Transverse colon (tissue), 4 donors: ENCODE measurements around the gene ESYT2. TPM values are rescaled to one million over a fixed set of nuclear protein-coding genes. Genes with fewer than 3 reads are reported as not detected.
A peak's percentile ranks its signal among the peaks of the same experiment; 100 is the strongest.

Experiments used
- DNase-seq: peaks from one replicate; pipeline ENCODE4 v3.0.0-alpha.2; 2019
- H3K27ac ChIP-seq, 4 donors: fragments of 200-600 bp; sonication (generic); 2 replicates each; pipeline ENCODE4 v1.5.1; 2016 to 2018; ENCODE audit warnings: inconsistent platforms in 4 of 4
- H3K27me3 ChIP-seq: fragments of 200-600 bp; sonication (generic); 2 replicates; pipeline ENCODE4 v1.5.1; 2017; ENCODE audit warnings: inconsistent platforms
- H3K36me3 ChIP-seq, 4 donors: fragments of 200-600 bp; sonication (generic); 2 replicates each; pipeline ENCODE4 v1.5.1; 2017 to 2019; ENCODE audit warnings: inconsistent platforms in 4 of 4
- H3K4me1 ChIP-seq, 4 donors: fragments of 200-600 bp; sonication (generic); 2 replicates each; pipeline ENCODE4 v1.5.1; 2017 to 2020; ENCODE audit warnings: inconsistent platforms in 4 of 4
- H3K4me3 ChIP-seq, 4 donors: fragments of 200-600 bp; sonication (generic); 1 replicate in 1 of 4; 2 replicates in 3 of 4; pipeline versions ENCODE4 v1.5.1 to v1.6.1; 2017 to 2019; ENCODE audit warnings: inconsistent platforms in 4 of 4
- H3K9me3 ChIP-seq, 2 donors: fragments of 200-600 bp; sonication (generic); 2 replicates each; pipeline ENCODE4 v1.5.1; 2017 to 2019; ENCODE audit warnings: inconsistent platforms in 2 of 2
- CTCF ChIP-seq, 5 experiments: fragments of 200-600 bp in 3 of 5; fragments of 450-650 bp in 2 of 5; sonication (generic) in 3 of 5; IDR thresholded peaks; 1 replicate in 2 of 5; 2 replicates in 3 of 5; pipeline ENCODE4 v1.5.1; 2016 to 2017; ENCODE audit warnings: antibody characterized with exemption in 5 of 5, inconsistent platforms in 3 of 5, mild to moderate bottlenecking in 2 of 5, moderate library complexity in 1 of 5
- EP300 ChIP-seq: sonication (generic); formaldehyde crosslinking; IDR thresholded peaks from one replicate; pipeline ENCODE4 v1.6.1; 2017; ENCODE audit warnings: antibody characterized with exemption, low read depth
- POLR2A ChIP-seq: fragments of 450-650 bp; IDR thresholded peaks from one replicate; pipeline ENCODE4 v1.6.1; 2016; ENCODE audit warnings: antibody characterized with exemption, mild to moderate bottlenecking, moderate library complexity
- POLR2AphosphoS5 ChIP-seq, 3 donors: sonication (generic); formaldehyde crosslinking; IDR thresholded peaks; one replicate each; pipeline ENCODE4 v1.6.1; 2016; ENCODE audit warnings: antibody characterized with exemption in 3 of 3
- WGBS, 2 donors: methylation state at CpG; one replicate each; pipeline ENCODE4 v1.1.5; 2018; ENCODE audit warnings: low coverage in 1 of 2; 5-methylcytosine and 5-hydroxymethylcytosine counted together
- in situ Hi-C, 4 donors: fragments of 200-750 bp; cut with MboI; loops; one replicate each; pipeline versions ENCODE4 v1.15.0 to v1.15.1; 2017; ENCODE audit warnings: low sequenced_read_pairs in 3 of 4, low pct_ligation_motif_present in 1 of 4, low pct_unique_long_range_greater_than_20kb in 1 of 4
- intact Hi-C: fragments of 100-400 bp; cut with DNase I; formaldehyde crosslinking; loops from one replicate; pipeline ENCODE4 v1.15.1; 2023; ENCODE audit warnings: low total_unique reads
- total RNA-seq, 4 donors: library from RNA; depleted of rRNA; stranded (reverse); fragments of >200 nt; gene quantifications; one replicate each; pipeline ENCODE4 v1.1.0, GENCODE V29; 2016

Gene ESYT2
- total RNA-seq, 4 donors from 2014 or later = 78.6 to 113 (median 87.3) TPM

GRCh38 chr7:158735935-158736334 is 93.4 kb downstream of the ESYT2 start:
- WGBS, 2 donors = 88 to 100% methylated on average over 4 to 12 of the region's 12 CpGs
- no peak overlapping the region for H3K27ac ChIP-seq

GRCh38 chr7:158734861-158735260 is 94.4 kb downstream of the ESYT2 start:
- peaks cover 0 to 49% (median 17%) of the 10 kb centered on the region in 4 donors for H3K36me3 ChIP-seq
- intact Hi-C loops (no loop called here), in situ Hi-C loops (no loop called here)
- H3K4me1 ChIP-seq = peaks cover 0 to under 1% (median 0%) of the 10 kb centered on the region in 4 donors
- no peaks in the 10 kb centered on the region for H3K9me3 ChIP-seq
- 94 to 100% methylated on average over 1 to 6 of the region's 6 CpGs for WGBS, 2 donors
- no peaks in the 10 kb centered on the region for H3K27me3 ChIP-seq
- H3K27ac ChIP-seq = no peak overlapping the region
- H3K4me3 ChIP-seq = no peak overlapping the region
- DNase-seq = no peak
- TF ChIP-seq POLR2A (no peak), EP300 (no peak), CTCF (IDR thresholded peaks at IDR 0.05) (no peak), POLR2AphosphoS5 (IDR thresholded peaks at IDR 0.05) (no peak)

More at GRCh38 chr7:158735935-158736334, 93.4 kb downstream of the ESYT2 start:
- H3K27me3 ChIP-seq = no peaks in the 10 kb centered on the region
- H3K36me3 ChIP-seq = peaks cover 0 to 53% (median 23%) of the 10 kb centered on the region in 4 donors
- no peak for DNase-seq
- in situ Hi-C loops (no loop called here), intact Hi-C loops (no loop called here)
- H3K4me1 ChIP-seq = peaks cover 0 to 11% (median 4%) of the 10 kb centered on the region in 4 donors
- H3K9me3 ChIP-seq = no peaks in the 10 kb centered on the region
- no peak overlapping the region for H3K4me3 ChIP-seq
- TF ChIP-seq CTCF (IDR thresholded peaks at IDR 0.05) (no peak), POLR2AphosphoS5 (IDR thresholded peaks at IDR 0.05) (no peak), POLR2A (no peak)

- Histone ChIP-seq H3K36me3 (peaks cover 0 to 47% (median 16%) of the 10 kb centered on the region in 4 donors), H3K9me3 (no peaks in the 10 kb centered on the region), H3K4me1 (no peaks in the 10 kb centered on the region), H3K27me3 (no peaks in the 10 kb centered on the region), H3K27ac (no peak overlapping the region), H3K4me3 (no peak overlapping the region)
- no peak for DNase-seq
- 88 to 89% methylated on average over 19 of the region's 19 CpGs for WGBS, 2 donors
- TF ChIP-seq CTCF (IDR thresholded peaks at IDR 0.05) = peak in 3 of 5 experiments; percentile 5 to 9 (median 6)
- TF ChIP-seq POLR2A = no peak
- in situ Hi-C loops = no loop called here
- intact Hi-C loops = no loop called here
Measured at GRCh38 chr7:158733775-158734494, 95.4 kb downstream of the ESYT2 start.

- 64 to 70% methylated on average over 1 of the region's 1 CpG for WGBS, 2 donors
- no peak for DNase-seq
- intact Hi-C loops (no loop called here), in situ Hi-C loops (no loop called here)
- no peak overlapping the region for H3K4me3 ChIP-seq
- H3K36me3 ChIP-seq = peaks cover 0 to 40% (median 13%) of the 10 kb centered on the region in 4 donors
- no peaks in the 10 kb centered on the region for H3K9me3 ChIP-seq
- H3K27ac ChIP-seq = peak overlapping the region in 2 of 4 donors; percentile 13 to 36
- H3K27me3 ChIP-seq = no peaks in the 10 kb centered on the region
- no peaks in the 10 kb centered on the region for H3K4me1 ChIP-seq
- peak in 1 of 3 donors; percentile 27 for TF ChIP-seq POLR2AphosphoS5 (IDR thresholded peaks at IDR 0.05)
- TF ChIP-seq CTCF (IDR thresholded peaks at IDR 0.05) = no peak
- no peak for TF ChIP-seq POLR2A
- TF ChIP-seq EP300 = peak; percentile 80
Measured at GRCh38 chr7:158733220-158733519, 96.1 kb downstream of the ESYT2 start.
